Parathyroid adenoma (tissue), 2 donors: ENCODE measurements around the gene ADGRV1.
"Not testable (repeated sequence)": the region's sequence is repeated elsewhere in the genome, so short reads cannot be mapped to it uniquely, and the experiment has no call there.

Source experiments
- H2AFZ ChIP-seq: fragments of 300-600 bp; sonication (generic); one replicate; pipeline ENCODE4 v1.7.0; 2017; ENCODE audit warnings: antibody characterized with exemption, mild to moderate bottlenecking
- H3K27ac ChIP-seq: fragments of 300-600 bp; sonication (generic); one replicate; pipeline ENCODE4 v1.7.0; 2017
- H3K27me3 ChIP-seq: fragments of 300-600 bp; sonication (generic); one replicate; pipeline ENCODE4 v1.7.0; 2017; ENCODE audit warnings: low read length; ENCODE audit not compliant: control insufficient read depth, insufficient read depth
- H3K36me3 ChIP-seq: fragments of 300-600 bp; sonication (generic); one replicate; pipeline ENCODE4 v1.7.0; 2017; ENCODE audit warnings: low read length; ENCODE audit not compliant: control insufficient read depth, insufficient read depth
- H3K4me1 ChIP-seq: fragments of 300-600 bp; sonication (generic); one replicate; pipeline ENCODE4 v1.7.0; 2017; ENCODE audit warnings: control low read depth
- H3K4me2 ChIP-seq: fragments of 300-600 bp; sonication (generic); one replicate; pipeline ENCODE4 v1.7.0; 2017; ENCODE audit warnings: low read length
- H3K4me3 ChIP-seq: fragments of 300-600 bp; sonication (generic); one replicate; pipeline ENCODE4 v1.7.0; 2017; ENCODE audit warnings: low read depth, low read length
- H3K79me2 ChIP-seq: fragments of 300-600 bp; sonication (generic); one replicate; pipeline ENCODE4 v1.7.0; 2017; ENCODE audit warnings: control low read depth
- H3K9ac ChIP-seq: fragments of 300-600 bp; sonication (generic); one replicate; pipeline ENCODE4 v1.7.0; 2017; ENCODE audit warnings: mild to moderate bottlenecking
- H3K9me3 ChIP-seq: fragments of 300-600 bp; sonication (generic); one replicate; pipeline ENCODE4 v1.7.0; 2017; ENCODE audit warnings: low read length; ENCODE audit not compliant: control insufficient read depth
- TF ChIP-seq, protein P1 (sequence below): fragments of 300-600 bp; sonication (generic); IDR thresholded peaks from one replicate; pipeline ENCODE4 v1.7.0; 2017; ENCODE audit warnings: antibody characterized with exemption, mild to moderate bottlenecking
- donor health status: primary hyperparathyroidism.

ADGRV1 gene

DNA sequence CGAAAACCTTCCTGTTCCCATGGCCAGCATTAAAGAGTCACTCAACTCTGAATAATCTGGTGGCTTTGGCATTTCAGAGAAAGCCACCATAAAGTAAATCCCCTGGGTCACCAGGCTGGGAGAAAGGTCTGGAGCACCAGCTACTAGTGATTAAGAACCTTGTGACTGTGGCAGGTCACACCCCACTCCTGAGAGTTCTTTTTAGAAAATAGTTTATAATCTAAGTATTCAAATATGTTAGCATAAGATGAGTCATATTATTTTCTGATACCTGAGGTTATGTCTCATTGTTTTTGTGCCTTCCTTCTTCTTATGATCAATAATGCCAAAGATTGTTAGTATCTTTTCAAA lies 472.8 kb downstream of the ADGRV1 start:
- no peaks in the 10 kb centered on the region for H3K4me1 ChIP-seq
- H3K9ac ChIP-seq, result no peak overlapping the region
- H3K79me2 ChIP-seq, result no peaks in the 10 kb centered on the region

DNA sequence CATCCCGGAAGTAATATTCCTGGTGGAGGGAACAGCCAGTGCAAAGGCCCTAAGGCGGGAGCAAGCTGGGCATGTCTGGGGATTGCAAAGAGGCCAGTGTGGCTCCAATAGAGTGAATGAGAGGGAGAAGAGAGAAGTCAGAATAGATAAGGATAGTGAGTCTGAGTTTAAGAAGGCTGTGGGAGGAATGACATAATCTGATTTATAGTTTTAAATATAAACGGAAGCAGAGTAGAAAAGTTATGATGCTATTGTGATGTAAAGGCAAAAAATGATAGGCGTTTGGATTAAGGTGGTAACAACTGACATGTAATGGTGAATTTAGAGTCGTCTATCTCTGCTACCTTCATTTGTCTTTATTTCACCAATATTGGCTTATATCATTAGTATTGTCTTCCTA lies 473.5 kb downstream of the ADGRV1 start:
- Histone ChIP-seq H2AFZ (no peak overlapping the region), H3K4me2 (no peak overlapping the region), H3K4me3 (no peak overlapping the region), H3K4me1 (no peaks in the 10 kb centered on the region), H3K36me3 (no peaks in the 10 kb centered on the region), H3K27ac (no peak overlapping the region), H3K79me2 (no peaks in the 10 kb centered on the region), H3K27me3 (no peaks in the 10 kb centered on the region), H3K9ac (no peak overlapping the region), H3K9me3 (no peaks in the 10 kb centered on the region)
- TF ChIP-seq, protein P1, sequence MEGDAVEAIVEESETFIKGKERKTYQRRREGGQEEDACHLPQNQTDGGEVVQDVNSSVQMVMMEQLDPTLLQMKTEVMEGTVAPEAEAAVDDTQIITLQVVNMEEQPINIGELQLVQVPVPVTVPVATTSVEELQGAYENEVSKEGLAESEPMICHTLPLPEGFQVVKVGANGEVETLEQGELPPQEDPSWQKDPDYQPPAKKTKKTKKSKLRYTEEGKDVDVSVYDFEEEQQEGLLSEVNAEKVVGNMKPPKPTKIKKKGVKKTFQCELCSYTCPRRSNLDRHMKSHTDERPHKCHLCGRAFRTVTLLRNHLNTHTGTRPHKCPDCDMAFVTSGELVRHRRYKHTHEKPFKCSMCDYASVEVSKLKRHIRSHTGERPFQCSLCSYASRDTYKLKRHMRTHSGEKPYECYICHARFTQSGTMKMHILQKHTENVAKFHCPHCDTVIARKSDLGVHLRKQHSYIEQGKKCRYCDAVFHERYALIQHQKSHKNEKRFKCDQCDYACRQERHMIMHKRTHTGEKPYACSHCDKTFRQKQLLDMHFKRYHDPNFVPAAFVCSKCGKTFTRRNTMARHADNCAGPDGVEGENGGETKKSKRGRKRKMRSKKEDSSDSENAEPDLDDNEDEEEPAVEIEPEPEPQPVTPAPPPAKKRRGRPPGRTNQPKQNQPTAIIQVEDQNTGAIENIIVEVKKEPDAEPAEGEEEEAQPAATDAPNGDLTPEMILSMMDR, result no peak

More for the DNA sequence above, 472.8 kb downstream of the ADGRV1 start:
- no peaks in the 10 kb centered on the region for H3K9me3 ChIP-seq
- no peak overlapping the region for H3K4me3 ChIP-seq
- H3K27ac ChIP-seq, result no peak overlapping the region
- no peaks in the 10 kb centered on the region for H3K27me3 ChIP-seq
- no peak overlapping the region for H2AFZ ChIP-seq
- H3K4me2 ChIP-seq, result no peak overlapping the region
- TF ChIP-seq, protein P1, result no peak
- H3K36me3 ChIP-seq, result no peaks in the 10 kb centered on the region

DNA sequence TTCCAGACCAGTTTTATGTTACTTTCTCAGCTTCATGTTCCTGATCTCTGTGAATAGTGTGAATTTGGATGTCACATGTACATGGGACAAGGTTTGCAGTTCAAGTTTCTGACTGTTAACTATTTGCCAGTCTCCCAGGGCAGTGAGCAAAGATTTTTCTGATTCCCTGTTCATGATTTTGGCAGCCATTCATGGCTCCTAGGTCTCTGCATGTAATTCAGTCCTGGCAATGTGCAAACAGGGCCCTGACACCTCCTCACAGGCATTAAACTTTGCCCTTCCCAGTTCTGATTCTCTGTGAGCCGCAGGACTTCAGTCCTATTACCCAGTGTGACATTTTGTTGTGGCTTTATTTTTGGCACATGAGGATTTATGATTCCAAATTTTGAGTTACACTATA lies 474.8 kb downstream of the ADGRV1 start:
- Histone ChIP-seq H3K79me2 (no peaks in the 10 kb centered on the region), H3K9me3 (no peaks in the 10 kb centered on the region), H3K4me3 (no peak overlapping the region), H3K4me1 (no peaks in the 10 kb centered on the region), H3K36me3 (no peaks in the 10 kb centered on the region), H2AFZ (no peak overlapping the region), H3K4me2 (no peak overlapping the region), H3K9ac (no peak overlapping the region), H3K27ac (no peak overlapping the region), H3K27me3 (no peaks in the 10 kb centered on the region)
- TF ChIP-seq, protein P1, result no peak

DNA sequence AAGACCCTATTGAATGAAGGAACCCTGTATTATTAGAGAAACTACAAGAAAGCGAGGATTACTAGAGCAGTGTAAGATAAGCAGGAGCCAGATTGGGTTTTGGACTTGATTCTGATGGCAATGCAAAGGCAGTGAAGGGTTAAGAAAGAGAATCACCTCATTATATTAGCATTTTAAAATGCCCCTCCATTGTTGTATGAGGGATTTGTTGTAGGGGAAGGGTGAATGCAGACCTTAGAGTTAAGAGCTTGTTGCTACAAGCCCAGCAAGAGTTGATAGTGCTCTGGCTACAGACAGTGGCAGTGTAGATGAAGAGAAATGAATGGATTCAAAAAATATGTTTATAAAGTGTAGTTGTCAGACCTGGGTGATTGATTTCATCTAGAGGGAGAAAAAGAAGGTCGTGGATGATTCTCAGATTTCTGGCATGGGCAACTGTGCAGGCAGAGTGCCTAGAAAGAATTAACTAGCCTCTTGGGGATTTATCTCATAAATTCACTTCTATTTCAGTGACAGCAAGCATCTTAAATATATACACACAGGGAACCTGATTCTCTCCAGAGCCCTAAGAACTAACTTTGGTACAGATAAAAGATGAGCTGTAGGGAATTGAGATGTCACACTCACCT lies 479.7 kb downstream of the ADGRV1 start:
- Histone ChIP-seq H3K4me2 (no peak overlapping the region), H3K27me3 (no peaks in the 10 kb centered on the region), H3K4me1 (no peaks in the 10 kb centered on the region), H3K9ac (no peak overlapping the region), H3K79me2 (no peaks in the 10 kb centered on the region), H3K27ac (no peak overlapping the region), H2AFZ (no peak overlapping the region), H3K4me3 (no peak overlapping the region), H3K9me3 (no peaks in the 10 kb centered on the region), H3K36me3 (no peaks in the 10 kb centered on the region)
- TF ChIP-seq, protein P1, result no peak

DNA sequence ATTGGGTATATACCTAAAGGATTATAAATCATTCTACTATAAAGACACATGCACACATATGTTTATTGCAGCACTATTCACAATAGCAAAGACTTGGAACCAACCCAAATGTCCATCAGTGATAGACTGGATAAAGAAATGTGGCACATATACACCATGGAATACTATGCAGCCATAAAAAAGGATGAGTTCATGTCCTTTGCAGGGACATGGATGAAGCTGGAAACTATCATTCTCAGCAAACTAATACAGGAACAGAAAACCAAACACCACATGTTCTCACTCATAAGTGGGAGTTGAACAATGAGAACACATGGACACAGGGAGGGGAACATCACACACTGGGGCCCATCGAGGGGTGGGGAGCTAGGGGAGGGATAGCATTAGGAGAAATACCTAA lies 482.5 kb downstream of the ADGRV1 start:
- not testable (repeated sequence) for H3K4me3 ChIP-seq, H3K4me2 ChIP-seq, H3K4me1 ChIP-seq, H3K9me3 ChIP-seq, H3K27me3 ChIP-seq, H2AFZ ChIP-seq, H3K79me2 ChIP-seq, H3K9ac ChIP-seq, H3K27ac ChIP-seq, H3K36me3 ChIP-seq
